Activated naive CD4-positive, alpha-beta T cell treated with anti-CD3 and anti-CD28 coated beads, Interleukin-2, amount 50 U/mL, for 16 hours (primary cell): Measurements from ENCODE around the gene CDC45.
"Not testable (repeated sequence)": the region's sequence is repeated elsewhere in the genome, so short reads cannot be mapped to it uniquely, and the experiment has no call there.

Source experiments
- DNase-seq: peaks from one replicate; pipeline ENCODE4 v3.0.0-alpha.2; 2020

Gene CDC45

GRCh38 chr22:19479355-19480172 lies at the start of gene CDC45:
CDC45 (plus strand) TSS chr22:19479920; CDS start chr22:19479969, 49 bp downstream.
- peak; percentile 94 for DNase-seq

- DNase-seq, result peak; percentile 37
Observed at GRCh38 chr22:19429950-19430889, 49.5 kb upstream of the CDC45 start.

GRCh38 chr22:19430890-19431541 lies 48.7 kb upstream of the CDC45 start:
- DNase-seq, result peak; percentile 24

- peak; percentile 85 for DNase-seq
Observed at GRCh38 chr22:19431649-19432132, 48.0 kb upstream of the CDC45 start, which contains the start of gene HIRA. HIRA (minus strand) TSS chr22:19431733; CDS start chr22:19431476, 257 bp downstream.

- DNase-seq, result peak; percentile 92
Observed at GRCh38 chr22:19432133-19432851, 47.4 kb upstream of the CDC45 start, which contains the start of gene MRPL40. MRPL40 (plus strand) TSS chr22:19432545; CDS start chr22:19432555, 10 bp downstream.

- DNase-seq, result no peak
Observed at GRCh38 chr22:19434401-19434800, 45.3 kb upstream of the CDC45 start.

- DNase-seq, result no peak
Observed at GRCh38 chr22:19434829-19435580, 44.7 kb upstream of the CDC45 start.

GRCh38 chr22:19436444-19437161 lies 43.1 kb upstream of the CDC45 start:
- not testable (repeated sequence) for DNase-seq

- DNase-seq, result no peak
Observed at GRCh38 chr22:19438298-19438697, 41.4 kb upstream of the CDC45 start.

GRCh38 chr22:19440411-19441195 lies 39.1 kb upstream of the CDC45 start:
- no peak for DNase-seq

GRCh38 chr22:19442166-19442565 lies 37.6 kb upstream of the CDC45 start:
- DNase-seq, result no peak

GRCh38 chr22:19443544-19444211 lies 36.0 kb upstream of the CDC45 start:
- no peak for DNase-seq

GRCh38 chr22:19445279-19445982 lies 34.3 kb upstream of the CDC45 start:
- not testable (repeated sequence) for DNase-seq

- DNase-seq, result no peak
Observed at GRCh38 chr22:19446603-19447329, 33.0 kb upstream of the CDC45 start.

GRCh38 chr22:19447330-19448075 lies 32.2 kb upstream of the CDC45 start, which contains the start of gene C22orf39:
C22orf39 (minus strand) TSS chr22:19447711; CDS start chr22:19447688, 23 bp downstream.
- peak; percentile 87 for DNase-seq

- no peak for DNase-seq
Observed at GRCh38 chr22:19448076-19448607, 31.6 kb upstream of the CDC45 start.
